Subcutaneous adipose tissue (tissue), 4 donors: Measurements from ENCODE around the gene PEAK3. TPM values are rescaled to one million over a fixed set of nuclear protein-coding genes. Genes with fewer than 3 reads are reported as not detected.

Experiments used
- CTCF ChIP-seq: fragments of 450-650 bp; IDR thresholded peaks from one replicate; pipeline ENCODE4 v1.5.1; 2016; ENCODE audit warnings: low read depth, mild to moderate bottlenecking, control low read depth, antibody characterized with exemption, moderate library complexity
- total RNA-seq, 4 donors: library from RNA; depleted of rRNA; stranded (reverse); fragments of >200 nt; gene quantifications; one replicate each; pipeline ENCODE4 v1.1.0, GENCODE V29; 2016

PEAK3 gene
- total RNA-seq, 4 donors from 2014 or later: 0.68 to 0.88 (median 0.75) TPM; not detected in 1

DNA sequence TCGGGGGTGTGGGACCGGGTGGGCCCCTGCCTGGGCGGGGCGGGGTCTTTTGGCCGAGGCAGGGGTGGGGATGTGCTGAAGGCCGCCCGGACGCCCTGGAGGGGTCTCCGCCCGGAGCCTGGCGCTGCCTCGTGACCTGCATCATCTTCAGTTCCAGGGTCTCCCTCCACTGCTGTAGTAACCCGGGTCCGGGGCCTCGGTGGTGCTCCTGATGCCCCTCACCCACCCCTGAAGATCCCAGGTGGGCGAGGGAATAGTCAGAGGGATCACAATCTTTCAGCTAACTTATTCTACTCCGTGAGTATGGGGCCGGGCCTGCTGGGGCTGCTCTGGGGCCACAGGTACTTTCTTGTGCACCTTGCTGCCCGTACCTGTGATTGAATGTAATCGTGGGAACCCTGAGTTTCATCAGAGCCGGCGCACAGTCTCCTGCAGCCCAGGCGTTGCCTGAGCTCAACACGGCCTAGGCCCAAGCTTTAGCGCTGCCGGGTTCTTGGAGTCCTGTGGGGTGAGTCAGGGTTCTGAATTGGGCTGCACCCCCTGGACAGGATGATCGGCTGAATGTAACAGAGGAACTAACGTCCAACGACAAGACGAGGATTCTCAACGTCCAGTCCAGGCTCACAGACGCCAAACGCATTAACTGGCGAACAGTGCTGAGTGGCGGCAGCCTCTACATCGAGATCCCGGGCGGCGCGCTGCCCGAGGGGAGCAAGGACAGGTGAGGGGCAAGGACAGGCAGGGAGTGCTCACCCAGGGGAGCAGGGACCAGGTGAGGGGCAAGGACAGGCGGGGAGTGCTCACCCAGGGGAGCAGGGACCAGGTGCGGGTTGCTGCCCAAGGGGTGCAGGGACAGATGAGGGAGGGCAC, 10.5 kb downstream of the PEAK3 start:
- no peak for TF ChIP-seq CTCF

GRCh38 chr19:2270423-2271233, 11.3 kb downstream of the PEAK3 start:
- TF ChIP-seq CTCF: no peak

GRCh38 chr19:2270157-2270422, 11.9 kb downstream of the PEAK3 start:
- no peak for TF ChIP-seq CTCF

GRCh38 chr19:2269244-2270156, 12.5 kb downstream of the PEAK3 start:
- no peak for TF ChIP-seq CTCF

DNA sequence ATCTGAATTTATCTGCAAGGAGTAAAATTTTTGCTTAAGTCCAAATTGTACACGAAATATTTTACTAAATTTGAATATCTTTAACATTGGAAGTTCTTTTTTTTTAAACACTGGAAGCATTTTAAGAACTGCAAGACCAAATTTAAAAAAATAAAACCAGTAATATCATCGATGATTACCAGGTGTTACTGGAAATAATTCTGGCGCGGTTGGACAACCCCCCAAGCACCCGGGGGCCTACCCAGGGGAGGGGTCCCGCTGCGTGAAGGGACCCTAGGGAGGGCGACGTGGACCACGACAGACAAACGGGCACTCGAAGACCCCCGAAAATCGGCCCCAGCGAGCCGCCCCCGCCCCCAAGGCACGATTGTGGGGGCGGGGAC, 13.1 kb downstream of the PEAK3 start:
- no peak for TF ChIP-seq CTCF

DNA sequence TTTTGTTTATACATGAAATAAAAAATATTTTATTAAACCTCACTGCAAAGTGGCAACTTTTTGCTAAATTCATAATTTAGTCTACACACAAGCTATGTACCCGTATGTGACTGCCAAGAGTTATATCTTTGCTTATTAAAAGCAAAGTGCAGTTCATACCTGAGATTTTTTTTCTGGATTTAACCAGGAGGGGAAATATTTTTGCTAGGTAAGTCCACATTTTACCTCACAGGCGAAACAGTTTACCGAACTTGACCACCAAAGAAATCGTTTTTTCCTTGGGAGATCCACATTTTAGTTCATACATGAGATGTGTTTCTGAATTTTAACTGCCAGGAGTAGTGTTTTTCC, 13.5 kb downstream of the PEAK3 start:
- no peak for TF ChIP-seq CTCF
